HEK293 (cell line): Measurements from ENCODE around the gene ROBO1.
A peak's percentile ranks its signal among the peaks of the same experiment; 100 is the strongest.

ENCODE experiments used
- CTCF ChIA-PET: fragments of 350-600 bp; formaldehyde crosslinking; extraction: SDS; loops from one replicate; lab custom pipeline; 2021; ENCODE audit warnings: antibody characterized with exemption; lab: Yijun Ruan, JAX
- POLR2A ChIA-PET: fragments of 300-600 bp; formaldehyde crosslinking; extraction: SDS; loops from one replicate; lab custom pipeline; 2020; ENCODE audit warnings: antibody characterized with exemption, inconsistent platforms; lab: Yijun Ruan, JAX
- H3K27ac ChIP-seq: fragments of 200-500 bp; sonication (Bioruptor generic); 2 replicates; pipeline ENCODE4 v1.5.1; 2014; ENCODE audit warnings: low read depth, low read length, control low read depth, inconsistent platforms; ENCODE audit errors: extremely low read depth
- H3K36me3 ChIP-seq, 2 experiments: fragments of 200-500 bp in 1 of 2; sonication (Bioruptor generic) in 1 of 2; 1 replicate in 1 of 2; 2 replicates in 1 of 2; pipeline ENCODE4 v1.5.1; 2014 to 2017; ENCODE audit warnings: inconsistent platforms in 2 of 2, low read length in 2 of 2; ENCODE audit not compliant: control insufficient read depth in 2 of 2, insufficient read depth in 1 of 2
- H3K4me1 ChIP-seq: fragments of 200-500 bp; sonication (Bioruptor generic); 2 replicates; pipeline ENCODE4 v1.5.1; 2014; ENCODE audit warnings: mild to moderate bottlenecking, low read length, inconsistent platforms; ENCODE audit not compliant: control insufficient read depth, insufficient read depth
- H3K4me3 ChIP-seq: 2 replicates; pipeline ENCODE4 v1.5.1; 2011; ENCODE audit warnings: low read depth, mild to moderate bottlenecking, control low read depth, low read length, moderate library complexity
- H3K9me3 ChIP-seq: fragments of 200-500 bp; sonication (Bioruptor generic); 2 replicates; pipeline ENCODE4 v1.5.1; 2014; ENCODE audit warnings: low read depth, low read length, inconsistent platforms; ENCODE audit not compliant: control insufficient read depth, insufficient read depth
- FEZF1 ChIP-seq: fragments of 450-650 bp; formaldehyde crosslinking; IDR thresholded peaks from 2 replicates; pipeline ENCODE4 v1.5.1; 2016; ENCODE audit warnings: missing biosample characterization, missing genetic modification characterization
- GLI2 ChIP-seq: fragments of 450-650 bp; formaldehyde crosslinking; IDR thresholded peaks from 2 replicates; pipeline ENCODE4; 2017; ENCODE audit warnings: missing biosample characterization, missing genetic modification characterization, low read depth, borderline replicate concordance
- GLIS1 ChIP-seq: fragments of 450-650 bp; formaldehyde crosslinking; IDR thresholded peaks from 2 replicates; pipeline ENCODE4 v1.5.1; 2016; ENCODE audit warnings: missing biosample characterization, missing genetic modification characterization
- IKZF3 ChIP-seq: fragments of 450-650 bp; IDR thresholded peaks from 2 replicates; pipeline ENCODE4 v1.5.0; 2018; ENCODE audit warnings: missing biosample characterization, mild to moderate bottlenecking, missing genetic modification characterization, moderate library complexity
- KLF1 ChIP-seq: fragments of 450-650 bp; formaldehyde crosslinking; IDR thresholded peaks from 2 replicates; pipeline ENCODE4 v1.5.1; 2016; ENCODE audit warnings: missing biosample characterization, missing genetic modification characterization
- OSR2 ChIP-seq: fragments of 450-650 bp; formaldehyde crosslinking; IDR thresholded peaks from 2 replicates; pipeline ENCODE4 v1.5.1; 2016; ENCODE audit warnings: missing biosample characterization, missing genetic modification characterization
- PRDM1 ChIP-seq: fragments of 450-650 bp; formaldehyde crosslinking; IDR thresholded peaks from 2 replicates; pipeline ENCODE4; 2016; ENCODE audit warnings: missing biosample characterization, missing genetic modification characterization
- SP3 ChIP-seq: fragments of 450-650 bp; formaldehyde crosslinking; IDR thresholded peaks from 2 replicates; pipeline ENCODE4 v1.5.1; 2016; ENCODE audit warnings: missing biosample characterization, missing genetic modification characterization
- TCF7L2 ChIP-seq: IDR thresholded peaks from 2 replicates; pipeline ENCODE4 v1.6.1; 2011; ENCODE audit warnings: low read depth, mild to moderate bottlenecking, inconsistent platforms, low read length, moderate library complexity, borderline replicate concordance
- TRIM28 ChIP-seq: IDR thresholded peaks from 2 replicates; pipeline ENCODE4 v1.6.1; 2011; ENCODE audit warnings: low read length, control low read depth, borderline replicate concordance
- WT1 ChIP-seq: fragments of 450-650 bp; formaldehyde crosslinking; IDR thresholded peaks from 2 replicates; pipeline ENCODE4 v1.5.1; 2016; ENCODE audit warnings: missing biosample characterization, missing genetic modification characterization
- ZBTB17 ChIP-seq: fragments of 450-650 bp; formaldehyde crosslinking; IDR thresholded peaks from 2 replicates; pipeline ENCODE4 v1.5.1; 2016; ENCODE audit warnings: missing biosample characterization, missing genetic modification characterization
- ZBTB48 ChIP-seq: fragments of 450-650 bp; formaldehyde crosslinking; IDR thresholded peaks from 2 replicates; pipeline ENCODE4 v1.5.1; 2016; ENCODE audit warnings: missing biosample characterization, missing genetic modification characterization
- ZEB2 ChIP-seq: fragments of 450-650 bp; formaldehyde crosslinking; IDR thresholded peaks from 2 replicates; pipeline ENCODE4 v1.5.1; 2016; ENCODE audit warnings: missing biosample characterization, missing genetic modification characterization
- ZNF184 ChIP-seq: fragments of 450-650 bp; IDR thresholded peaks from 2 replicates; pipeline ENCODE4 v1.5.1; 2018; ENCODE audit warnings: missing biosample characterization, mild to moderate bottlenecking, missing genetic modification characterization
- ZNF354C ChIP-seq: fragments of 450-650 bp; formaldehyde crosslinking; IDR thresholded peaks from 2 replicates; pipeline ENCODE4 v1.5.1; 2016; ENCODE audit warnings: missing biosample characterization, missing genetic modification characterization, low read depth, borderline replicate concordance
- ZNF366 ChIP-seq: fragments of 450-650 bp; formaldehyde crosslinking; conservative IDR thresholded peaks from 2 replicates; pipeline ENCODE4 v1.5.1; 2016; ENCODE audit warnings: missing biosample characterization, missing genetic modification characterization
- ZNF423 ChIP-seq: fragments of 450-650 bp; formaldehyde crosslinking; IDR thresholded peaks from 2 replicates; pipeline ENCODE4 v1.5.1; 2016; ENCODE audit warnings: missing biosample characterization, missing genetic modification characterization
- ZNF585B ChIP-seq: fragments of 450-650 bp; formaldehyde crosslinking; IDR thresholded peaks from 2 replicates; pipeline ENCODE4 v1.5.1; 2016; ENCODE audit warnings: missing biosample characterization, missing genetic modification characterization
- ZNF596 ChIP-seq: fragments of 450-650 bp; IDR thresholded peaks from 2 replicates; pipeline ENCODE4 v1.5.0; 2018; ENCODE audit warnings: missing biosample characterization, mild to moderate bottlenecking, missing genetic modification characterization, moderate library complexity
- ZNF621 ChIP-seq: fragments of 450-650 bp; formaldehyde crosslinking; IDR thresholded peaks from 2 replicates; pipeline ENCODE4 v1.5.1; 2017; ENCODE audit warnings: missing biosample characterization, missing genetic modification characterization
- ZNF629 ChIP-seq: fragments of 450-650 bp; formaldehyde crosslinking; IDR thresholded peaks from 2 replicates; pipeline ENCODE4 v1.5.1; 2017; ENCODE audit warnings: missing biosample characterization, missing genetic modification characterization
- ZNF843 ChIP-seq: fragments of 450-650 bp; formaldehyde crosslinking; IDR thresholded peaks from 2 replicates; pipeline ENCODE4 v1.5.1; 2016; ENCODE audit warnings: missing biosample characterization, missing genetic modification characterization
- TF ChIP-seq, protein P1 (sequence below): fragments of 450-650 bp; formaldehyde crosslinking; IDR thresholded peaks from 2 replicates; pipeline ENCODE4 v1.5.1; 2016; ENCODE audit warnings: missing biosample characterization, missing genetic modification characterization, borderline replicate concordance
- TF ChIP-seq, protein P2 (sequence below): IDR thresholded peaks from 2 replicates; pipeline ENCODE4 v1.6.1; 2011; ENCODE audit warnings: mild to moderate bottlenecking, low read depth, low read length, borderline replicate concordance
- TF ChIP-seq, protein P3 (sequence below): fragments of 450-650 bp; formaldehyde crosslinking; IDR thresholded peaks from 2 replicates; pipeline ENCODE4 v1.5.1; 2016; ENCODE audit warnings: missing biosample characterization, missing genetic modification characterization

Gene ROBO1

DNA sequence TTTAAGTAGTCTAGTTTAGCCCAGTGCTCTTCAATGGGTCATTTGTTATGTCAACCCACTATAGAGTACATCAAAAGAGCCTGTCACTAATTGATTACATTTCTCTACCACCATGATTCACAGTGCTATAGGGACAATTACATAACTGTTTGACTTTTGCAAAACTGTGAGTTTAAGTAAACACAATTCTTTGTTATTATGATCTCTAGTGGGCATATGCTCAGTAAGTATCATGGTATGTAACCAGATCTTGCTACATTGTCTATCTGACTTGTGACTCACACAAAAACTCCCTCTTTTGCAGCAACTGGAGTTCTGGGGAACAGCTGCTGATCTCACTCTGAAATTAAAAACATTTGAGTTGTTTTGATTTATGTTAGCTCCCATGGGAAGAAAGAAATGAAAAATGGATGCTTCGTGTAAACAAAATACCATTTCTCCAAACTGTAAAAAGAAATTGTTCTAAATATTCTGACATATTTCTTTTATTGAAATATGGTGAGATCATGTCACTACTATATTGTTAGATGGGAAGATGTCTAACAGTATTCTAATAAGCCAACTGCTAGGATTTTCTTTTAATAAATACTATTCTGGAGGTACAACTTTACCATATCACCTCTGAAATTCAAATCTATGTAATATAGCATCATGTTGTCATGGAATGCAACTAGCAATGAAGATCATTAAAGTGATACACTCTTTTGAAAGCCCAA, 470.4 kb downstream of the ROBO1 start:
- Histone ChIP-seq H3K4me3 (no peak overlapping the region), H3K36me3 (no peaks in the 10 kb centered on the region), H3K27ac (no peak overlapping the region), H3K9me3 (no peaks in the 10 kb centered on the region), H3K4me1 (no peaks in the 10 kb centered on the region)
- CTCF ChIA-PET, result no interaction called here
- TF ChIP-seq FEZF1 (tag by site-specific recombination) (no peak), ZNF366 (peak; percentile 44; the same call in 1 of the 2 replicates), TRIM28 (peak; percentile 41; the same call in 1 of the 2 replicates), GLIS1 (tag by site-specific recombination) (no peak), WT1 (tag by site-specific recombination) (peak; percentile 75), GLI2 (tag by site-specific recombination) (0 out of 2 replicates have a peak, but pooled peaks have one; percentile 21), SP3 (tag by site-specific recombination) (peak; percentile 34; the same call in 1 of the 2 replicates), TCF7L2 (peak; percentile 91), ZNF629 (tag by site-specific recombination) (0 out of 2 replicates have a peak, but pooled peaks have one; percentile 28), OSR2 (tag by site-specific recombination) (peak; percentile 30; the same call in 1 of the 2 replicates), ZEB2 (tag by site-specific recombination) (peak; percentile 67)
- POLR2A ChIA-PET, result no interaction called here

DNA sequence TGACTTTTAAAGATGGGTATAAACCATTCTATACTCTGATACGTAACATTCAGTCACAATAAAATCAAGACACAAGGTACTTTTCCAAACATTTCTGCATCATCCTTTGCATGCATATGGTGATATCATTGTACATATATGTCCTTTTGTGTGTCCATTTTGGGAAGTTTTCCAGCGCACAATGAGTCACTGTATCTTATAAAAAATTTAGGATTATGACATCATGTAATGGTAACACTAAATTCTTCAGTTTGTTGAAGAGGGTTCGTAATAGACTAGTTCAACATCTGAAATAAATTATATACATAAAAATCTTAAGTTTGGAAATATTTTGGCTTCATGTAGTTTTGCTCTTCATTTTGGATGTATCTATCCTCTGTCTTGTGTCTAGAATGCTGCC, 480.9 kb downstream of the ROBO1 start:
- H3K36me3 ChIP-seq, result no peaks in the 10 kb centered on the region
- no peak overlapping the region for H3K27ac ChIP-seq
- no peak overlapping the region for H3K4me3 ChIP-seq
- TF ChIP-seq ZNF585B (tag by site-specific recombination) (no peak), ZNF354C (tag by site-specific recombination) (no peak), ZNF423 (tag by site-specific recombination) (no peak), ZBTB48 (tag by site-specific recombination) (no peak), IKZF3 (tag by site-specific recombination) (no peak), ZNF843 (tag by site-specific recombination) (no peak), PRDM1 (tag by site-specific recombination) (no peak), ZNF596 (tag by site-specific recombination) (no peak), ZNF621 (tag by site-specific recombination) (no peak), ZBTB17 (tag by site-specific recombination) (no peak), KLF1 (tag by site-specific recombination) (no peak), ZNF184 (no peak)
- TF ChIP-seq, protein P1, sequence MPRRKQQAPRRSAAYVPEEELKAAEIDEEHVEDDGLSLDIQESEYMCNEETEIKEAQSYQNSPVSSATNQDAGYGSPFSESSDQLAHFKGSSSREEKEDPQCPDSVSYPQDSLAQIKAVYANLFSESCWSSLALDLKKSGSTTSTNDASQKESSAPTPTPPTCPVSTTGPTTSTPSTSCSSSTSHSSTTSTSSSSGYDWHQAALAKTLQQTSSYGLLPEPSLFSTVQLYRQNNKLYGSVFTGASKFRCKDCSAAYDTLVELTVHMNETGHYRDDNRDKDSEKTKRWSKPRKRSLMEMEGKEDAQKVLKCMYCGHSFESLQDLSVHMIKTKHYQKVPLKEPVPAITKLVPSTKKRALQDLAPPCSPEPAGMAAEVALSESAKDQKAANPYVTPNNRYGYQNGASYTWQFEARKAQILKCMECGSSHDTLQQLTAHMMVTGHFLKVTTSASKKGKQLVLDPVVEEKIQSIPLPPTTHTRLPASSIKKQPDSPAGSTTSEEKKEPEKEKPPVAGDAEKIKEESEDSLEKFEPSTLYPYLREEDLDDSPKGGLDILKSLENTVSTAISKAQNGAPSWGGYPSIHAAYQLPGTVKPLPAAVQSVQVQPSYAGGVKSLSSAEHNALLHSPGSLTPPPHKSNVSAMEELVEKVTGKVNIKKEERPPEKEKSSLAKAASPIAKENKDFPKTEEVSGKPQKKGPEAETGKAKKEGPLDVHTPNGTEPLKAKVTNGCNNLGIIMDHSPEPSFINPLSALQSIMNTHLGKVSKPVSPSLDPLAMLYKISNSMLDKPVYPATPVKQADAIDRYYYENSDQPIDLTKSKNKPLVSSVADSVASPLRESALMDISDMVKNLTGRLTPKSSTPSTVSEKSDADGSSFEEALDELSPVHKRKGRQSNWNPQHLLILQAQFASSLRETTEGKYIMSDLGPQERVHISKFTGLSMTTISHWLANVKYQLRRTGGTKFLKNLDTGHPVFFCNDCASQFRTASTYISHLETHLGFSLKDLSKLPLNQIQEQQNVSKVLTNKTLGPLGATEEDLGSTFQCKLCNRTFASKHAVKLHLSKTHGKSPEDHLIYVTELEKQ (tag by site-specific recombination), result no peak
- TF ChIP-seq, protein P2, sequence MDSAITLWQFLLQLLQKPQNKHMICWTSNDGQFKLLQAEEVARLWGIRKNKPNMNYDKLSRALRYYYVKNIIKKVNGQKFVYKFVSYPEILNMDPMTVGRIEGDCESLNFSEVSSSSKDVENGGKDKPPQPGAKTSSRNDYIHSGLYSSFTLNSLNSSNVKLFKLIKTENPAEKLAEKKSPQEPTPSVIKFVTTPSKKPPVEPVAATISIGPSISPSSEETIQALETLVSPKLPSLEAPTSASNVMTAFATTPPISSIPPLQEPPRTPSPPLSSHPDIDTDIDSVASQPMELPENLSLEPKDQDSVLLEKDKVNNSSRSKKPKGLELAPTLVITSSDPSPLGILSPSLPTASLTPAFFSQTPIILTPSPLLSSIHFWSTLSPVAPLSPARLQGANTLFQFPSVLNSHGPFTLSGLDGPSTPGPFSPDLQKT, result no peak
- TF ChIP-seq, protein P3, sequence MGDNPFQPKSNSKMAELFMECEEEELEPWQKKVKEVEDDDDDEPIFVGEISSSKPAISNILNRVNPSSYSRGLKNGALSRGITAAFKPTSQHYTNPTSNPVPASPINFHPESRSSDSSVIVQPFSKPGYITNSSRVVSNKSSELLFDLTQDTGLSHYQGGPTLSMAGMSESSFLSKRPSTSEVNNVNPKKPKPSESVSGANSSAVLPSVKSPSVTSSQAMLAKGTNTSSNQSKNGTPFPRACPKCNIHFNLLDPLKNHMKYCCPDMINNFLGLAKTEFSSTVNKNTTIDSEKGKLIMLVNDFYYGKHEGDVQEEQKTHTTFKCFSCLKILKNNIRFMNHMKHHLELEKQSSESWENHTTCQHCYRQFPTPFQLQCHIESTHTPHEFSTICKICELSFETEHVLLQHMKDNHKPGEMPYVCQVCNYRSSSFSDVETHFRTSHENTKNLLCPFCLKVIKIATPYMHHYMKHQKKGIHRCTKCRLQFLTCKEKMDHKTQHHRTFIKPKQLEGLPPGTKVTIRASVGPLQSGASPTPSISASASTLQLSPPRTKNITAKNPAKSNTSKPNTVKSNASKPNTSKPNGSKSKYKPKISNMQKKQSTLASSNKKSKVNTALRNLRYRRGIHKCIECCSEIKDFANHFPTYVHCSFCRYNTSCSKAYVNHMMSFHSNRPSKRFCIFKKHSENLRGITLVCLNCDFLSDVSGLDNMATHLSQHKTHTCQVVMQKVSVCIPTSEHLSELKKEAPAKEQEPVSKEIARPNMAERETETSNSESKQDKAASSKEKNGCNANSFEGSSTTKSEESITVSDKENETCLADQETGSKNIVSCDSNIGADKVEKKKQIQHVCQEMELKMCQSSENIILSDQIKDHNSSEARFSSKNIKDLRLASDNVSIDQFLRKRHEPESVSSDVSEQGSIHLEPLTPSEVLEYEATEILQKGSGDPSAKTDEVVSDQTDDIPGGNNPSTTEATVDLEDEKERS, result no peak
- H3K9me3 ChIP-seq, result no peaks in the 10 kb centered on the region
- H3K4me1 ChIP-seq, result no peaks in the 10 kb centered on the region
- ChIA-PET POLR2A (no interaction called here), CTCF (no interaction called here)
